Measurements from ENCODE around the gene TMTC3.
A peak's percentile ranks its signal among the peaks of the same experiment; 100 is the strongest.
"Not testable (repeated sequence)": the region's sequence is repeated elsewhere in the genome, so short reads cannot be mapped to it uniquely, and the experiment has no call there.

Gene TMTC3

GRCh38 chr12:88141774-88142609, at the start of gene TMTC3, which contains the start of gene CEP290:
TSS of gene TMTC3 (plus strand) at chr12:88142307. CDS start at chr12:88148316, 6,009 bp downstream.
TSS of gene CEP290 (minus strand) at chr12:88142088. CDS start at chr12:88141307, 781 bp downstream.
- DNase-seq: peak; percentile 100
- in situ Hi-C loops (cut with HindIII; ENCODE audit: low pct_ligation_motif_present, low pct_unique_long_range_greater_than_20kb, low sequenced_read_pairs): no loop called here

GRCh38 chr12:88092771-88093170, 49.3 kb upstream of the TMTC3 start:
- DNase-seq: no peak
- in situ Hi-C loops (cut with HindIII; ENCODE audit: low pct_ligation_motif_present, low pct_unique_long_range_greater_than_20kb, low sequenced_read_pairs): no loop called here

DNA sequence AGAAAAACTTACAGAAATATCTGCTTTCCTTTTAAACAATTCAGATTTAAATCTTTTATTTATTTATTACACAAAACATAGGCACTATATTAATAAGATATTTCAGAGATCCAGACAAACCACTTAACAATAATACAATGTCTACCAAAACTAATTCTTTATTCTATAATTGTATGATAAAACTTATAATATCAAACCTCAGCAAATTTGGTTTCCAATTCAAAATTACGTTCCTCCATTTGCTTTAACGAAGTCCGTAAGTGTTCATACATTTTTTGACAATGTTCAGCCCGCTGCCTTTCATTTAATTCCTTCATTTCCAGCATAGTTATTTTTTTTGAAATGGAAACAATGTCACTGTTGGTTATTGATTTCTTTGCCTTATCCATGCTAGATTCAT, 48.5 kb upstream of the TMTC3 start:
- in situ Hi-C loops (cut with HindIII; ENCODE audit: low pct_ligation_motif_present, low pct_unique_long_range_greater_than_20kb, low sequenced_read_pairs): no loop called here
- DNase-seq: no peak

GRCh38 chr12:88108021-88108420, 34.1 kb upstream of the TMTC3 start:
- in situ Hi-C loops (cut with HindIII; ENCODE audit: low pct_ligation_motif_present, low pct_unique_long_range_greater_than_20kb, low sequenced_read_pairs): no loop called here
- no peak for DNase-seq

DNA sequence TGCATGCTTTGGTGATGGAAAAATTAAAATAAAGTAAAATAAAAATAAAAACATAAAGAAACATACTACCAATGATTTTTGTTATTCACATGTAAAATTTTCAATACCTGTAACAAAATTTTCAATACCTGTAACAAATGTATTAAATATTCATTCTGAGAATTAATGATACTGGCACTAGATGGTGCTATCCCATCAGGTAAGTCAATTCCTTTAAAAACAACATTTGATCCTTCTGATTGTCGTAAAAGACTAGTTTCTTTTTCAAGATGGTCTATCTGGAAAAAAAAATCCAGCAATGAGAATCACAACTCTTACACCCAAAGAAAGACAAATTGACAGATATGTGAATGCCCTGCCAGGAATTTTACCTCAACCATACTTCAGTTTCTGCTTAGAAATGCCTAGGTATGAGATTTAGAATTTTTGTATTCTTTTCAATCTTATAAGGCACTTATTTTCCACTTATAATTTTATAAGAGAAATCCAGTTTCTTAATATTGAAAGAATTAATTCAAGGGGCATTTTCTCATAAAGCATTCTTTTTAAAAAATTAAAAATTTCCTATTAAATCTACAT, 30.9 kb upstream of the TMTC3 start:
- DNase-seq: peak; percentile 78
- in situ Hi-C loops (cut with HindIII; ENCODE audit: low pct_ligation_motif_present, low pct_unique_long_range_greater_than_20kb, low sequenced_read_pairs): no loop called here

DNA sequence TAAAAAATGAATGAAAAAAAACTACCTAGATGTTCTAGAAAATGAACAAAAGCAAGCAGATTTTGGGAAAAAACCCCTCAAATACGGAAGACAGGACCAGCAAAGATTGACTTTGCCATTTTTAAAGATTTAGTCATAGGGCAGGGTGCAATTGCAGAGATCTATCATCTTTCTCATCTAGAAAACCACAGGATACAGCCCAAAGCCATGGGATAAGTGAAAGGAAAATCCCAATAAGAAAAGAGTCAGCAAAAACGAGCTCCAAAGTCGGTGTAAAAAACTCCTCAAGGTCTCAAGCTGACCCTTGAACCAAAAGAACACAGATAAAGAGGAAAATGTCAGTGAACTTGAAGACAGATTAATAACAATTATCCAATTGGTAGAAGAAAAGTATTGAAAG, 28.2 kb upstream of the TMTC3 start:
- in situ Hi-C loops (cut with HindIII; ENCODE audit: low pct_ligation_motif_present, low pct_unique_long_range_greater_than_20kb, low sequenced_read_pairs): no loop called here
- DNase-seq: no peak

DNA sequence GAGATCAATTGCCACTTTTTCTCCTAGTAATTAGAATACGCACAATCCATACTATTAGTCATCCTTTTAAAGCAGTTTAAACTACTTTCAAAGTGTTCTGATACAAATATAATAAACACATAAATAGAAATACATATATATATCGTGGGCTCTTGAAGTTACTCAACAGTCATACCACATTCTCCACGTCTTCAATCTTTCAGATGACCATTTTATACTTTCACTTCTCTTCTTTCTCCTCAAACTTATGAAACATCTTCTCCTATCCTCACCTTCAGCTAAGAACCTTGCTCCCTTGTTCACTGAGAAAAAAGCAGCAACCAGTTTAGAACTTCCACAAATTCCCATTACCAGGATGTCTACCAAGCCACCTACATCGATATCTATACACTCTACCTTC, 19.4 kb upstream of the TMTC3 start:
- in situ Hi-C loops (cut with HindIII; ENCODE audit: low pct_ligation_motif_present, low pct_unique_long_range_greater_than_20kb, low sequenced_read_pairs): no loop called here
- DNase-seq: no peak

GRCh38 chr12:88127099-88127498, 15.0 kb upstream of the TMTC3 start:
- no peak for DNase-seq
- in situ Hi-C loops (cut with HindIII; ENCODE audit: low pct_ligation_motif_present, low pct_unique_long_range_greater_than_20kb, low sequenced_read_pairs): no loop called here

DNA sequence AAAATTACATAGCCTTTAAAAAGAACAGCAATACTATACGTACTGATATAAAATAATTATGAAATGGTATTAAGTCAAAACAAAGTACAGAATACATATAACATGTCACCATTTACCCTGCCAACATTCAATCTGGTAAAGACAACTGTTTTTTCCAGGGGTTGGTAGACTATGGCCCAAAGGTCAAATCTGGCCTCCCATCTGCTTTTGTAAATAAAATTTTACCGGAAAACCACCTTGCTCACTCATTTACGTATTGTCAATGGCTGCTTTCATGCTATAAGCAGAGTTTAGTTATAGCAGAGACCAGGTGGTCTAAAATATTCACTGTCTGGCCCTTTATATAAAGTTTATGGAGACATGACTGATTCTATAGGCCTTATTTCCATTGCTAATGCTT, 14.3 kb upstream of the TMTC3 start:
- DNase-seq: no peak
- in situ Hi-C loops (cut with HindIII; ENCODE audit: low pct_ligation_motif_present, low pct_unique_long_range_greater_than_20kb, low sequenced_read_pairs): no loop called here

GRCh38 chr12:88132392-88132791, 9.7 kb upstream of the TMTC3 start:
- in situ Hi-C loops (cut with HindIII; ENCODE audit: low pct_ligation_motif_present, low pct_unique_long_range_greater_than_20kb, low sequenced_read_pairs): no loop called here
- no peak for DNase-seq

DNA sequence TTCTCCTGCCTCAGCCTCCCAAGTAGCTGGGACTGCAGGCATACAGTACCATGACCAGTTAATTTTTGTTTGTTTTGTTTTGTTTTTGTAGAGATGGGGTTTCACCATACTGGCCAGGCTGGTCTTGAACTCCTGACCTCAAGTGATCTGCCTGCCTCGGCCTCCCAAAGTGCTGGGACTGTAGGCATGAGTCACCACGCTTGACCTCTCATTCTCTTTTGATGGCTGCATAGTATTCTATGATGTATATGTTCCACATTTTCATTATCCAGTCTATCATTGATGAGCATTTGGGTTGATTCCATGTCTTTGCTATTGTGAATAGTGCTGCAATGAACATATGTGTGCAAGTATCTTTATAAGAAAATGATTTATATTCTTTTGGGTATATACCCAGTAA, 8.9 kb upstream of the TMTC3 start:
- in situ Hi-C loops (cut with HindIII; ENCODE audit: low pct_ligation_motif_present, low pct_unique_long_range_greater_than_20kb, low sequenced_read_pairs): not testable (repeated sequence)

DNA sequence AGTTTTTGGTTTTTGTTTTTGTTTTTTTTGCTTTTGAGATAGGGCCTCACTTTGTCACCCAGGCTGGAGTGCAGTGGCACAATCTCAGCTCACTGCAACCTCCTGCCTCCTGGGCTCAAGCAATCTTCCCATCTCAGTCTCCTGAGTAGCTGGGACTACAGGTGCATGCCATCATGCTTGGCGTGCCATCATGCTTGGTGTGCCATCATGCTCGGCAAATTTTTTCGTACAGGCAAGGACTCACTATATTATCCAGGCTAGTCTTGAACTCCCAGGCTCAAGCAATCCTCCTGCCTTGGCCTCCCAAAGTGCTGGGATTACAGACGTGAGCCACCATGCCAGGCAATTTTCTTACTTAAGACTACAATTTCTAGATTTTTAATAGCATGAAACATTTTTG, 2.4 kb upstream of the TMTC3 start:
- DNase-seq; in situ Hi-C loops (cut with HindIII; ENCODE audit: low pct_ligation_motif_present, low pct_unique_long_range_greater_than_20kb, low sequenced_read_pairs): not testable (repeated sequence)

More for the DNA sequence above, 8.9 kb upstream of the TMTC3 start:
- not testable (repeated sequence) for DNase-seq

GRCh38 chr12:88141425-88141773, 708 bp upstream of the TMTC3 start:
- in situ Hi-C loops (cut with HindIII; ENCODE audit: low pct_ligation_motif_present, low pct_unique_long_range_greater_than_20kb, low sequenced_read_pairs): no loop called here

GRCh38 chr12:88142610-88142991, 494 bp downstream of the TMTC3 start:
- DNase-seq: peak; percentile 14
- in situ Hi-C loops (cut with HindIII; ENCODE audit: low pct_ligation_motif_present, low pct_unique_long_range_greater_than_20kb, low sequenced_read_pairs): no loop called here

More at GRCh38 chr12:88141425-88141773, 708 bp upstream of the TMTC3 start:
- no peak for DNase-seq

GRCh38 chr12:88144037-88144436, 1.9 kb downstream of the TMTC3 start:
- no peak for DNase-seq
- in situ Hi-C loops (cut with HindIII; ENCODE audit: low pct_ligation_motif_present, low pct_unique_long_range_greater_than_20kb, low sequenced_read_pairs): no loop called here

DNA sequence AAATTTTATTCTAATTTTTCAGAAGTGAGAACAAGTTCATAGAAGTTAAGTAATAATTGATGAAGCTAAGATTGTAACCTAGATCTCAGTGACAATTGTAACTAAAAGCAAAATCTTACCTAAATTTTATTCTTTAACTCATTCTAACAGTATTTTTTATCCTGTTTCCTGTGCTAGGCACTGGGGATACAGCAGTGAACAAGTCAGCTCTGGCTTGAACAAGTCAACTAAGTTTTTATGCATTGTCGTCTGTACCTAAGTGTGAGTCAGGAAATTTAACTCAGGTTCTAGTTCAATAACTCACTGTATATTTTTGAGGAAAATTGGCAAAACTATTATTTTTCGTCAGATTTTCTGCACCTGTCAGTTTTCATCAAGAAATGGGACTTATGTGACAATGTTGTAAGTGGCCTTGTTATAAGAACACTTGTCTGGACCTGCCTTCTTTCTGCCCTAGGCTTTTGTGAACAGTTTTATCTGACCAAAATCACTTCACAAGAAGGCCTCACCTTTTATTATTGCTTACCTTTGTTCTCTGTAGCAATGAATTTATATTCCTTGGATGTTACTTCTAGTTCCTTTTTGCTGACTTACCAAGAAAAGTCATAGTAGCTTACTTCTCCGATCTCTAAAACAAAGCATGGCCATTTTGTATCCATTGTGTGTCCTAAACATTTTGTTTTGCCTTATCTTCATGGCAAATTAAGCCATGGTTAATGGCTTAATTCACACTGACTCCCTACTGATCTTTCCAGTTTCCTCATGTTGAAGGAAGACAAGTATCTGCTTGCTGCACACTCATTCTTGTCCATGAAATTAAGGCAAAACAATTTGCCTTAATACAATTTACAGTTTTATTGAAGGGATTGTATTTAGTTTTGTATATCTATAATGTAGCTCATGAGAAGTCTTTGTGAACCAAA, 2.7 kb downstream of the TMTC3 start:
- DNase-seq: no peak
- in situ Hi-C loops (cut with HindIII; ENCODE audit: low pct_ligation_motif_present, low pct_unique_long_range_greater_than_20kb, low sequenced_read_pairs): no loop called here

GRCh38 chr12:88145567-88146505, 3.7 kb downstream of the TMTC3 start:
- DNase-seq: peak; percentile 15
- in situ Hi-C loops (cut with HindIII; ENCODE audit: low pct_ligation_motif_present, low pct_unique_long_range_greater_than_20kb, low sequenced_read_pairs): no loop called here

DNA sequence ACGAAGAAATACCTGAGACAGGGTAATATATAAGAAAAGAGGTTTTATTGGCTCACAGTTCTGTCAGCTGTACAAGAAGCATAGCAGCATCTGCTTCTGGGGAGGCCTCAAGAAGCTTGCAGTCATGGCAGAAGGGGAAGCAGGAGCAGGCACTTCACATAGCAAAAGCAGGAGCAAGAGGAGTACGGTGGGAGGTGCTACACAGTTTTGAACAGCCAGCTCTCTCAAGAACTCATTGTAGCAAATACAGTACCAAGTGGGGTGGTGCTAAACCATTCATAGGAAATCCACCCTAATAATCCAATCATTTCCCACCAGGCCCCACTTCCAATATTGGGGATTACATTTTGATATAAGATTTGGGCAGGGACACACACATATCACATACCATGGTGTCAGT, 8.0 kb downstream of the TMTC3 start:
- in situ Hi-C loops (cut with HindIII; ENCODE audit: low pct_ligation_motif_present, low pct_unique_long_range_greater_than_20kb, low sequenced_read_pairs): no loop called here
- DNase-seq: no peak

Measured in ACHN (cell line).